HepG2 (cell line): ENCODE results near the gene PKM. TPM values are rescaled to one million over a fixed set of nuclear protein-coding genes. Genes with fewer than 3 reads are reported as not detected.

Source experiments
- AGO1 ChIP-seq: fragments of 200-400 bp; formaldehyde crosslinking; IDR thresholded peaks from 2 replicates; pipeline ENCODE4 v1.6.1; 2017; ENCODE audit warnings: mild to moderate bottlenecking, low read depth, low read length, moderate library complexity; ENCODE audit not compliant: poor library complexity, severe bottlenecking
- ARID2 ChIP-seq: sonication (generic); formaldehyde crosslinking; IDR thresholded peaks from 2 replicates; pipeline ENCODE4 v1.8.1; 2022; ENCODE audit warnings: mild to moderate bottlenecking, missing genetic modification reagents, borderline replicate concordance
- ATAD3A ChIP-seq: sonication (generic); formaldehyde crosslinking; IDR thresholded peaks from 2 replicates; pipeline ENCODE4 v1.4.0; 2020; ENCODE audit warnings: missing genetic modification reagents
- CREB3 ChIP-seq: sonication (generic); formaldehyde crosslinking; IDR thresholded peaks from 2 replicates; pipeline ENCODE4 v1.5.0; 2020; ENCODE audit warnings: missing genetic modification reagents
- GATAD1 ChIP-seq: IDR thresholded peaks from 2 replicates; pipeline ENCODE4 v1.6.1; 2016; ENCODE audit warnings: missing genetic modification reagents, missing compliant biosample characterization
- HMGA1 ChIP-seq: sonication (generic); formaldehyde crosslinking; conservative IDR thresholded peaks from 2 replicates; pipeline ENCODE4 v1.4.0; 2020; ENCODE audit warnings: missing genetic modification reagents
- HNF4G ChIP-seq, 2 experiments: sonication (generic) in 1 of 2; formaldehyde crosslinking in 1 of 2; IDR thresholded peaks; 2 replicates each; pipeline versions ENCODE4 v1.4.0 to v1.6.1; 2011 to 2020; ENCODE audit warnings: borderline replicate concordance in 2 of 2, low read depth in 2 of 2, mild to moderate bottlenecking in 2 of 2, low read length in 1 of 2, missing genetic modification reagents in 1 of 2, moderate library complexity in 1 of 2
- MAFK ChIP-seq, 2 experiments: IDR thresholded peaks in 1 of 2; conservative IDR thresholded peaks in 1 of 2; 2 replicates each; pipeline ENCODE4 v1.6.1; 2011; ENCODE audit warnings: improper control_type of control experiment in 2 of 2, low read length in 2 of 2
- MLXIP ChIP-seq: sonication (generic); formaldehyde crosslinking; IDR thresholded peaks from 2 replicates; pipeline ENCODE4 v1.9.0; 2021; ENCODE audit warnings: missing genetic modification reagents, borderline replicate concordance
- SKI ChIP-seq: fragments of 450-650 bp; IDR thresholded peaks from one replicate; pipeline ENCODE4 v1.6.1; 2018; ENCODE audit warnings: mild to moderate bottlenecking; ENCODE audit not compliant: partially characterized antibody
- SRSF4 ChIP-seq: fragments of 200-400 bp; formaldehyde crosslinking; IDR thresholded peaks from one replicate; pipeline ENCODE4 v1.6.1; 2018; ENCODE audit warnings: mild to moderate bottlenecking, low read depth, low read length, moderate library complexity; ENCODE audit not compliant: poor library complexity, severe bottlenecking
- XRCC5 ChIP-seq: fragments of 200-400 bp; formaldehyde crosslinking; optimal IDR thresholded peaks from 2 replicates; pipeline ENCODE3; 2017; ENCODE audit warnings: mild to moderate bottlenecking, low read length
- YEATS4 ChIP-seq: sonication (generic); formaldehyde crosslinking; IDR thresholded peaks from 2 replicates; pipeline ENCODE4 v1.4.0; 2020; ENCODE audit warnings: missing genetic modification reagents, borderline replicate concordance
- ZBTB33 ChIP-seq: sonication (generic); formaldehyde crosslinking; IDR thresholded peaks from 2 replicates; pipeline ENCODE4 v1.4.0; 2020; ENCODE audit warnings: missing genetic modification reagents
- ZFP36L1 ChIP-seq: sonication (generic); formaldehyde crosslinking; IDR thresholded peaks from 2 replicates; pipeline ENCODE4 v1.8.0; 2022; ENCODE audit warnings: mild to moderate bottlenecking, missing genetic modification reagents, moderate library complexity
- ZNF337 ChIP-seq: sonication (generic); formaldehyde crosslinking; IDR thresholded peaks from 2 replicates; pipeline ENCODE4 v1.5.1; 2020; ENCODE audit warnings: missing genetic modification reagents, low read depth, mild to moderate bottlenecking, borderline replicate concordance
- ZNF362 ChIP-seq: sonication (generic); formaldehyde crosslinking; IDR thresholded peaks from 2 replicates; pipeline ENCODE4 v1.4.0; 2020; ENCODE audit warnings: missing genetic modification reagents, mild to moderate bottlenecking, borderline replicate concordance
- ZNF468 ChIP-seq: sonication (generic); formaldehyde crosslinking; IDR thresholded peaks from 2 replicates; pipeline ENCODE4 v1.8.0; 2022; ENCODE audit warnings: mild to moderate bottlenecking, moderate library complexity, missing genetic modification reagents
- ZNF549 ChIP-seq: sonication (generic); formaldehyde crosslinking; IDR thresholded peaks from 2 replicates; pipeline ENCODE4 v1.5.0; 2020; ENCODE audit warnings: missing genetic modification reagents
- ZNF883 ChIP-seq: sonication (generic); formaldehyde crosslinking; IDR thresholded peaks from 2 replicates; pipeline ENCODE4 v1.5.1; 2020; ENCODE audit warnings: mild to moderate bottlenecking, missing genetic modification reagents; ENCODE audit errors: not compliant biosample characterization
- ZSCAN22 ChIP-seq: sonication (generic); formaldehyde crosslinking; IDR thresholded peaks from 2 replicates; pipeline ENCODE4 v1.4.0; 2020; ENCODE audit warnings: mild to moderate bottlenecking, missing genetic modification reagents
- polyA plus RNA-seq, 8 experiments: library from polyadenylated mRNA; depleted of rRNA in 3 of 8; stranded (reverse) in 7 of 8; unstranded in 1 of 8; fragments of >200 nt; fragmentation: Illumina TruSeq in 4 of 8; extraction: Trizol in 4 of 8; gene quantifications; 2 replicates each; pipeline versions ENCODE4 v1.2.1 to v1.2.3, GENCODE V29; 2011 to 2016; ENCODE audit warnings: low read depth in 4 of 8, missing spikeins in 1 of 8, mixed read lengths in 1 of 8; ENCODE audit not compliant: insufficient read depth in 1 of 8
- total RNA-seq, 5 experiments: library from RNA; depleted of rRNA; stranded (reverse); fragments of >200 nt; fragmentation: Illumina TruSeq; extraction: Trizol; gene quantifications; 2 replicates each; pipeline ENCODE4 v1.2.3, GENCODE V29; 2016; ENCODE audit warnings: low read depth in 1 of 5

Gene PKM
- total and polyA plus RNA-seq, 2 of the 13 experiments (the other 11 are each of a cell fraction or from before 2014, with no cell fraction given): 488 to 780 TPM

GRCh38 chr15:72231066-72231832 is at the start of gene PKM (continued):
- no peak for TF ChIP-seq HMGA1
- TF ChIP-seq YEATS4 (CRISPR knock-in tag): peak; percentile 74
- no peak for TF ChIP-seq ZNF549
- no peak for TF ChIP-seq SRSF4
- TF ChIP-seq HNF4G (IDR thresholded peaks at IDR 0.05; ENCODE audit: borderline replicate concordance, low read depth, low read length): no peak
- no peak for TF ChIP-seq HNF4G (CRISPR knock-in tag; IDR thresholded peaks at IDR 0.05; ENCODE audit: borderline replicate concordance, low read depth)
- TF ChIP-seq CREB3 (CRISPR knock-in tag): no peak
- TF ChIP-seq MLXIP (CRISPR knock-in tag): no peak
- peak; percentile 73 for TF ChIP-seq SKI
- TF ChIP-seq ZNF362: peak; percentile 15; the same call in 1 of the 2 replicates
- TF ChIP-seq GATAD1 (CRISPR knock-in tag): peak; percentile 72; the same call in 1 of the 2 replicates
- no peak for TF ChIP-seq ARID2
- TF ChIP-seq ZNF337 (CRISPR knock-in tag): no peak
- TF ChIP-seq AGO1: no peak
- no peak for TF ChIP-seq ATAD3A (CRISPR knock-in tag)
- 0 out of 2 replicates have a peak, but pooled peaks have one; percentile 2 for TF ChIP-seq ZFP36L1
- TF ChIP-seq MAFK (conservative IDR thresholded peaks at IDR 0.05 in 1 of 2, IDR thresholded peaks at IDR 0.05 in 1 of 2; ENCODE audit: low read length in 2 of 2): no peak
- TF ChIP-seq ZSCAN22 (CRISPR knock-in tag): peak; percentile 40
- no peak for TF ChIP-seq ZBTB33
- peak; percentile 67 for TF ChIP-seq ZNF883
- peak; percentile 97 for TF ChIP-seq XRCC5
- 0 out of 2 replicates have a peak, but pooled peaks have one; percentile 68 for TF ChIP-seq ZNF468 (CRISPR knock-in tag)
